ENCODE results near the gene HK2.

- TF ChIP-seq REST (IDR thresholded peaks at IDR 0.05; ENCODE audit: insufficient read depth in 1 of 2, low read depth in 2 of 2, low read length in 2 of 2) (no peak), POLR2AphosphoS5 (IDR thresholded peaks at IDR 0.05; ENCODE audit: low read depth, low read length) (no peak), SIN3A (IDR thresholded peaks at IDR 0.05; ENCODE audit: borderline replicate concordance, insufficient read depth, low read length) (no peak), FOXP2 (optimal IDR thresholded peaks at IDR 0.05; ENCODE audit: borderline replicate concordance, extremely low read depth, extremely low read length, insufficient read depth) (no peak), TAF1 (IDR thresholded peaks at IDR 0.05; ENCODE audit: borderline replicate concordance, insufficient read depth, low read length) (no peak)
Measured at GRCh38 chr2:74789271-74789670, 44.7 kb upstream of the HK2 start.
